Esophagus squamous epithelium (tissue), 4 donors: ENCODE measurements around the gene RASEF.

Experiments
- CTCF ChIP-seq, 6 experiments: fragments of 450-650 bp in 4 of 6; fragments of 200-600 bp in 2 of 6; sonication (generic) in 2 of 6; IDR thresholded peaks; one replicate each; pipeline ENCODE4 v1.5.1; 2016 to 2019; ENCODE audit warnings: antibody characterized with exemption in 6 of 6, mild to moderate bottlenecking in 4 of 6, moderate library complexity in 4 of 6
- POLR2A ChIP-seq, 4 donors: fragments of 450-650 bp; IDR thresholded peaks; one replicate each; pipeline ENCODE4 v1.6.1; 2017; ENCODE audit warnings: antibody characterized with exemption in 4 of 4, mild to moderate bottlenecking in 4 of 4, moderate library complexity in 3 of 4

DNA sequence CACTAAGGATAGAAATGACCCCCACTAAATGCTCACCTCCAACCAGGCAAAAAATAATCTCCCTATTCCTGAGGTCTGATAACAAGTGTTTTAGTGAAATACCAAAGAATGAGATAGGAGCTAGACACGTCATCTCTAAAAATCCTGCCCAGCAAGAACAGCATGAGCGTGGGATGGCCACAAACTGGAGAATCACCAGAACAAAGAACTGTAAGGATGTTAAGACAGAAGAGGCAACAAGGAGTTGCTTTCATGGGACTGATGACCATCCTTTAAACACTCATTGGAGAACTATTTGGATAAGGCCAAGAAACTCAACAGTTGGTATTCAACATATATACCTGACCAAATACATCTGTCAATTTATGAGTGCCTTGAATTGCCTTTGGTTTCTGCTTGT is 113.7 kb downstream of the RASEF start:
- TF ChIP-seq CTCF (IDR thresholded peaks at IDR 0.05) = no peak
- no peak for TF ChIP-seq POLR2A (IDR thresholded peaks at IDR 0.05)
